HL-60 (cell line): ENCODE measurements around the gene PPA1.

Source experiments
- GABPA ChIP-seq: IDR thresholded peaks from 2 replicates; pipeline ENCODE4 v1.6.1; 2012; ENCODE audit warnings: low read depth
- POLR2AphosphoS5 ChIP-seq: IDR thresholded peaks from 2 replicates; pipeline ENCODE4 v1.6.1; 2012; ENCODE audit warnings: low read depth
- REST ChIP-seq: IDR thresholded peaks from 2 replicates; pipeline ENCODE4 v1.6.1; 2012; ENCODE audit warnings: low read depth; ENCODE audit not compliant: insufficient replicate concordance
- SPI1 ChIP-seq: IDR thresholded peaks from 2 replicates; pipeline ENCODE4 v1.6.1; 2012; ENCODE audit warnings: low read depth, mild to moderate bottlenecking, borderline replicate concordance
- TF ChIP-seq, protein P1 (sequence below): IDR thresholded peaks from one replicate; pipeline ENCODE4 v1.5.1; 2011; ENCODE audit warnings: low read length, control low read depth, inconsistent platforms; ENCODE audit not compliant: insufficient read depth

GRCh38 chr10:70266056-70266455, 32.8 kb upstream of the PPA1 start:
- TF ChIP-seq, protein P1, sequence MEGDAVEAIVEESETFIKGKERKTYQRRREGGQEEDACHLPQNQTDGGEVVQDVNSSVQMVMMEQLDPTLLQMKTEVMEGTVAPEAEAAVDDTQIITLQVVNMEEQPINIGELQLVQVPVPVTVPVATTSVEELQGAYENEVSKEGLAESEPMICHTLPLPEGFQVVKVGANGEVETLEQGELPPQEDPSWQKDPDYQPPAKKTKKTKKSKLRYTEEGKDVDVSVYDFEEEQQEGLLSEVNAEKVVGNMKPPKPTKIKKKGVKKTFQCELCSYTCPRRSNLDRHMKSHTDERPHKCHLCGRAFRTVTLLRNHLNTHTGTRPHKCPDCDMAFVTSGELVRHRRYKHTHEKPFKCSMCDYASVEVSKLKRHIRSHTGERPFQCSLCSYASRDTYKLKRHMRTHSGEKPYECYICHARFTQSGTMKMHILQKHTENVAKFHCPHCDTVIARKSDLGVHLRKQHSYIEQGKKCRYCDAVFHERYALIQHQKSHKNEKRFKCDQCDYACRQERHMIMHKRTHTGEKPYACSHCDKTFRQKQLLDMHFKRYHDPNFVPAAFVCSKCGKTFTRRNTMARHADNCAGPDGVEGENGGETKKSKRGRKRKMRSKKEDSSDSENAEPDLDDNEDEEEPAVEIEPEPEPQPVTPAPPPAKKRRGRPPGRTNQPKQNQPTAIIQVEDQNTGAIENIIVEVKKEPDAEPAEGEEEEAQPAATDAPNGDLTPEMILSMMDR = no peak
- no peak for TF ChIP-seq POLR2AphosphoS5
- TF ChIP-seq REST = no peak
- no peak for TF ChIP-seq GABPA
- no peak for TF ChIP-seq SPI1
